Eye (tissue), 1 donor: Measurements from ENCODE around the gene AEBP1.
"Not testable (repeated sequence)": the region's sequence is repeated elsewhere in the genome, so short reads cannot be mapped to it uniquely, and the experiment has no call there.

ENCODE experiments used
- DNase-seq: peaks from one replicate; pipeline ENCODE4 v3.0.0-alpha.2; 2015

Gene AEBP1

DNA sequence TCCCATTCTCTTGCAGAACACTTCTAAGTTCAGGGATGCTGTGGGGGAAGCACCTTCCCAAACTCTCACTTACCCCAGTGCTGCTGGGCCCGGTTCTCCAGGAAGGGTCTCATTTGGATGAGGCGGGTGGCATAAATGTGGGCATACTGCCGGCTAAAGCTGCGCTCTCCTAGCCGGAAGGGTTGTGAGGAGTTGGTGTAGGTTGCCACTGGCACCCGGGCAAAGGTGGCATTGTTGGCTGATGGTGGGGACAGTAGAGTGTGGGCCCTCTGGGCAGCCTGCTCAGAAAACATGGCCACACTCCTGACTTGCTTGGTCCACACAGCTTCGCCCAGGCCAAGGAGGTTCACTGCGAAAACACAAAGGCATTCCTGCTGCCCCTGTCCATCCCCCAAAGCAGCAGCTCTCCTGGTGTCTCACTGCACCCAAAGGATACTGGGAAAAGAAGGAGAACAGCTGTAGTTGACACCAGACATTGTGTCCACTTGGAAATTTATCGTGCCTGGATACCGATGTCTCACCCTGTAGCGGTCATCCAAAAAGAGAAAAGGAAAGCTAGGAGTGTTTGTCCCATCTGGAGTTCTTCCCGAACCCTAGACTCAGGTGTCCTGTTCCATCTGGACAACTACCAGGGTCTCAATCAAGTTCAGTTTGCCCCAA, 17.7 kb downstream of the AEBP1 start:
- DNase-seq: no peak

- peak; percentile 44 for DNase-seq
Measured at GRCh38 chr7:44122529-44122928, 18.4 kb downstream of the AEBP1 start.

GRCh38 chr7:44123190-44124003, 19.3 kb downstream of the AEBP1 start, which contains the start of gene POLD2:
Gene POLD2 (minus strand): TSS chr7:44123548. CDS start chr7:44122053, 1,495 bp downstream.
- peak; percentile 99 for DNase-seq

DNA sequence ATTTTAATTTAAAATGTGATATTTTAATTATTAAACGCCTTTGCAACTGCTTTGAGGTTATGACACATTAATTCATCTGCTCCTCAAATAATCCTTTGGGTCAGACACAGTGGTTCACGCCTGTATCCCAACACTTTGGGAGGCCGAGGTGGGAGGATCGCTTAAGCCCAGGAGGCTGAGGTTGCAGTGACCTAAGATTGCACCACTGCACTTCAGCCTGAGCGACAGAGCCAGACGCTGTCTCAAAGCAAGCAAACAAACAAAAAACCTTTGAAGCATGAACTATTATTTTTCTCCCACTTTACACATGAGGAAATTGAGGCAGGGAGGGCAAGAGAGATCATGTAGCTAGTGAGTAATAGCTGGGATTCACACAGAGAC, 20.7 kb downstream of the AEBP1 start:
- no peak for DNase-seq

DNA sequence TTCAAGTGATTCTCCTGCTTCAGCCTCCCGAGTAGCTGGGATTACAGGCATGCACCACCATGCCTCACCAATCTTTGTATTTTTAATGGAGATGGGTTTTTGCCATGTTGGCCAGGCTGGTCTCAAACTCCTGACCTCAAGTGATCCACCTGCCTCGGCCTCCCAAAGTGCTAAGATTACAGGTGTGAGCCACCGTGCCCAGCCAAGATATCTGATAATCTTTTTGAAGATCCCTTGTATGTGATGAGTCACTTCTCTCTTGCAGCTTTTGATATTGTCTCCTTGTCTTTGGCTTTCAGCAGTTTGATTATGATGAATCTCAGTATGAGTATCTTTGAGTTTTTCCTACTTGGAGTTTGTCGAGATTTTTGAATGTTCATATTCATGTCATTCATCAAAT, 22.4 kb downstream of the AEBP1 start:
- DNase-seq: not testable (repeated sequence)

DNA sequence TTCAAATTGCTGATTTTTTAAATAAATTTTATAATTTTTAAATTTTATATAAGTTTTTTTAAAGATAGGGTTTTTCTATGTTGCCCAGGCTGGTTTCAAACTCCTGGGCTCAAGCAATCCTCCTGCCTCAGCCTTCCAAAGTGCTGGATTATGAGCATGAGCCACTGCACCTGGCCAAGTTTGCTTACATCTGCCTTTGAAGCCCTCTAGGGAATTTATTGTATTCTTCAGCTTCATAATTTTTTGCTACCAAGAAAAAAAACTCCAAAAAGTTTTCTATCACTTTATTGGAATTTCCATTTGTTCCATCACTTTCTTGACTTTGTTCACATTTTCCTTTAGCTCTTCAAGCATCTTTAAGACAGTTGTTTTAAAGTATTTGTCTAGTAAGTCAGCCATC, 23.0 kb downstream of the AEBP1 start:
- no peak for DNase-seq

GRCh38 chr7:44128721-44129582, 24.8 kb downstream of the AEBP1 start:
- no peak for DNase-seq

DNA sequence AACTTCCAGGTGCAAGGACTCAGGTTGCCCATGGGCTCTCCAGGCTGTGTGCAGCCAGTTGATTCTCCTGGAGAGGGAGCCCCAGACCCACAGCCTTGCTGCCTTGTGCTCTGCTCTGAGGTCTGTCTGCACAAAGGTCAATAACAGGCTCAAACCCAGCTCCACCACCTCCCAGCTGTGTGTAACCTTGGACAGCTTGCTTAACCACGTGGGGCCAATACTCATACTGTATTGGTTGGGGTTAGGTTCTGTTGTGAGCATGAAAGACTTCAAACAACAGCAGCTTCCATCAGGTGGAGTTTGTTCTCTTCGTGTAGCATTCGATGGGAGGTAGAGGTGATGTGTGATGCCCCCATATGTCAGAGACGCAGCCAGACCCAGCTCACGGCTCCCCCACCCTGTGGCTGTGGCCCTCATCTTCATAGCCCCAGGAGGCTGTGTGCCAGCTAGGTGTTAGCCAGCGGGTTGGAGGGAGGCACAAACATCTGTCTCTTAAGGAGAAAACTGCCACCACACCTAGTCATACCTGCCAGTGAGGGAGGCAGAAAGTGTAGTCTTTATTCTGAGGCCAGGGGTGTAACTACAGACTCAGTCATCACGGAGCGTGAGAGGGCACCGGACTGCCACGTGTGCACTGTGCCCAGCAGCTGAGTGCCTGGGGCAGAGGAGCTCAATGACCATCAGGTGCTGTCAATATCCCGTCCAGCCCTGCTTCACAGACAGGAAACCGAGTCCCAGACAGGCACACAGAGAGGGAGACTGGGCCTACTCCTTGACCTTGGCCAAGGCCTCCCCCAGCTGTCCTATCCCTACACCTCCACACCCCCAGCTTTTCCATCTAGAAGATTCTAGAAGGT, 27.3 kb downstream of the AEBP1 start:
- DNase-seq: no peak

DNA sequence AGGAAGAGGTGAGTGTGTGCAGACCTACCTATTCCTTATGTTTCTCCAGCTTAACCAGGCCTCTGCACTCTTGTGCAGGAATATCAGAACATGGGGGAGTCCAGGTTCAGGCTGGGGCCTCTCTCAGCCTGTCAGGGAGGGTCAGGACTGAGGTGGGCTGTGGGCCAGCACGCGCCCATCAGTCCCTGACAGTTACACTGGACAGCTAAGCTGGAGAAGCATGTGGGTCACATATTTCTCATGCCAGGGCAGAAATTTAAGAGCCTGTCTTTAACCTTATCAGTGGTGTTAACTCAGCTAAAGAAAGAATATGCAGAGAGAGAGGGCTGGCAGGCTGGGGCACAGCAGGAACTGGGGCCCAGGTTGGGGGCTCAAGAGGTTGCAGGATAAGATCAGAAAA, 27.9 kb downstream of the AEBP1 start:
- no peak for DNase-seq

DNA sequence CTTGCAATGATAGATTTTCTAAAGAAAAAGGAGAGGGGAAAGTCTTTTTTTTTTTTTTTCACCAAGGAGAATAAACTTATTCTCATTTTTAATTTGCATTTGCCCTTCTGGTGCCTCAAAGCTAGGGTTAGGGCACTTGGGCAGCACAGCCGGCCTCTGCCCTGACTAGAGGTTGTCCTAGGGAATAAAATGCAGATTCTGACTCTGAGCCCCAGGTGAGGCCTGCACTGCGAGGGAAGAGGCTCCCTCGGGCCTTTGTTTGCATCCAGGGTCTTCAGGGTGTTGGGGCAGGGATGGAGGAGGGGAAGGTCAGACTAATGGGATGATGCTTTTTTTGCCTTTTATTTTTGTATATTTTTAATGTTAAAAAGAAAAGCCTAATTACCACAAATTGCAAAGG, 29.1 kb downstream of the AEBP1 start:
- no peak for DNase-seq

GRCh38 chr7:44134943-44135628, 30.9 kb downstream of the AEBP1 start:
- no peak for DNase-seq

DNA sequence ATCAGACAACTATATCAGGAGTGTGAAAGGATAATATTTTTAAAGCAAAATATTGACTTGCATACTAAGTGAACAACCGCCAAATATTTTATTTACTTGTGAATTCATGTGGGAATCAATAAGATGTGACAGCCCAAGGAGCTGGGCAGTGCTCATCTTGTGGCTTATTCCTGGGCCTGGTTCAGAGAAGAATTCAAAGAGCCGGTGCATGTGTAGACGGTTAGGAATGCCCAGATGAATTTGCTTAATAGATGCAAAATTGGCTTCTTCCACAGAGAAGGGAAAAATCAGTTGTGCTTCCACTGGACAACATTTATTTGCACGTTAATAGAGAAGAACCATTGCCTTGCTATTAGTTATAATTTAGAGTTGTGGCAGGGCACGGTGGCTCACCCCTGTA, 32.6 kb downstream of the AEBP1 start:
- no peak for DNase-seq

GRCh38 chr7:44138698-44139097, 34.6 kb downstream of the AEBP1 start:
- no peak for DNase-seq

- no peak for DNase-seq
Measured at GRCh38 chr7:44139311-44140010, 35.3 kb downstream of the AEBP1 start.

GRCh38 chr7:44140341-44140740, 36.2 kb downstream of the AEBP1 start:
- no peak for DNase-seq

DNA sequence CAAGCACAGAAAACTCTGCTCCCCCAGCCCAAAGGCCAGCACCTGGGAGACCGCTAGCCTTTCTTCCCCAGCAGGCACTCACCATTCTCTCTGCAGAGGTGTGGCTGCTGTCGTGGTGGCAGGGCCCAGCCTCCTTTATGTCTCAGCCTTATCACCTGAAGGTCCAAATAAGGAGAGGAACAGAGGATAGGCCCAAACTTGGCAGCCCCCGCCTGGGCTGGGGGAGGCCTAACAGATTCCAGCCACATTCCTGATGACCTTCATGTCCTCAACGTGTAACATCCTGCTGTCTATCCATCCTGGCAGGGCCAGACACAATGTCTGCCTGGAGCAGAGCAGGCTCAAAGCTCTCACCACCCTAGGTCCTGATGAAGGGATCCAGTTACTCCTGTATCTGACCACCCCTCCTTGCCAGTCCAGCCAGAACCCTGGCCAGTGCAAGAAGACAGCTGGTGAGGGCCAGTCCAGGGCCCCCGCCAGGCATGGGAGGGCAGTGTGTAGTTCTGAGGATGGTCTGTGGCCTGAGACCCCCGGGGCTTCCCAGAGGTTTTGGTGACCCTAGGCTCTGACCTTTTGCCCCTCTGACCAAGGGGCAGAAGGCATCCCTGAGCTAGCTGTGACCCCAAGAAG, 37.2 kb downstream of the AEBP1 start, which contains the start of gene MYL7:
Gene MYL7, minus strand, starts transcription at position 112 of the 630 bp plus-strand sequence. Its CDS starts 27 bp downstream, at position 85.
- no peak for DNase-seq

DNA sequence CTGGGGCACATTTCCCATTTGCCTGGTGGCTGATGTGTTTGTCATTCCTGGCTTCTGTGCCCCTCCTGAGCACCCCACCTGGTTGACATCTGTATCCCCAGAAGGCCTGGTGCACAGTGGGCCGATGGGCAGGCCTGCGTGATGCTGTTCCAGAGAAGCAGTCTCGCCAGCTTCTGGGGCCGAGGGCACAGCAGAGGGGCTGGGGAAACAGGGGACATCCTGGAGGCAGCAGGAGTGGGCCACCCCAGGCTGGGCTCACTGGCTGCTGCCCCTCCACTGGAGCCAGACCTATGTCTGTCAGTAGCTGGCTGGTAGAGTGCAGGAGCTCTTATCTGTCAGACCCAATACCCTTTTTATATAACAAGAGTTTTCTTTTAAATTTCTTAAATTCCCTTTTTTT, 37.9 kb downstream of the AEBP1 start:
- DNase-seq: no peak

- DNase-seq: no peak
Measured at GRCh38 chr7:44143646-44144250, 39.6 kb downstream of the AEBP1 start.

- DNase-seq: no peak
Measured at GRCh38 chr7:44144426-44144967, 40.4 kb downstream of the AEBP1 start.

DNA sequence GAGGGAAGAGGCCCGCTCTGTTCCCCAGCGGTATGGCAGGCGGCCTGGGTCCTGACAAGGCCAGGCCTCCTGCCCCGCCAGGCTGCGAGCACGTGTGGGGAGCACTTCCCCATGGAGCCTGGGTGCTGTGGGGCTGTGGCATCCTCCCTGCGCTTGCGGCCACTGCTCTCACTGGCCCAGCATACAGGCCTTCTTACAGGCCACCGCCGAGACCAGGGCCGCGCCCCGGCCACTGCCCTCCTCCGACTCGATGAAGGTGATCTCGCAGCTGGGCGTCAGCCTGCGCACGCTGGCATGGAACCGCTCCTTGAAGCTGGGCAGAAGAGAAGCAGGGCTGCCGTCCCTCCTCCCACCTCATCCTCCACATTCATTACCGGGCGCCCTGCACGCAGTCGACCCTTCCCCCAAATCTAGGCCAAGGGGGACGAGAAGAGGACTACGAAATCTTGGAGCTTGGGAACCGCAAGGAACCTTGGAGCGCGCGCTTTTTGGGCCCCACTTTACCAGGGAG, 40.9 kb downstream of the AEBP1 start:
- DNase-seq: no peak
